ENCODE measurements around the gene NOP16.

DNA sequence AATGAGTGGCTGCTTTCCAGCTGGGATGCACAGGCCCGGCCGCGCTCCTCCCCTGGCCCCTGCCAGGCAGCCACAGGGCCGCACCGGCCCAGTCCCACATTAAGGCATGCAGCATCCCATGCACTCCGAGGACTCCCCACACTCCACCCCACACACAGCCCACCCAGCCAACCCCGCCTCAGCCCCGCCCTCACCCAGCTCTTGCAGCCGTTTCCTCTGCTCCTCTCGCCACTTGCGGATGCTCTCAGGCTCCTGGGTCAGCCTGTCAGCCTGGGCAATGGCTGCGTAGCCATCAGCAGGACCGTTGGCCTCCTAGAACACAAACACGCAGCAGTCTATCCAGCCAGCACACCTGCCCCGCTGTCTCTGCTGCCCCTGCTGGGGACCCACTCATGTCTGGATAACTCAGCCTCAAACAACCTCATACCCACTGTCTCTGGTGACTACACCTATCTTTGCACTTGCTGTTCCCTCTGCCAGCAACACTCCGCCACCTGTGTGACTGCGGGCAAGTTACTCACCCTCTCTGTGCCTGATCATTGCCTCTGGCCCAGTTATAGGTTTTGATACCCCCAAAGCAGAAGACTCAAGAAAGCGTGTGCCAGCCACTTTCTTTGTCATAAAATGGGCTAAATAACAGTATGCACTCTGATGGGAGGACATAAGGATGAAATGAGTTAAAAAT, 9.5 kb upstream of the NOP16 start:
- TF ChIP-seq, protein P1, sequence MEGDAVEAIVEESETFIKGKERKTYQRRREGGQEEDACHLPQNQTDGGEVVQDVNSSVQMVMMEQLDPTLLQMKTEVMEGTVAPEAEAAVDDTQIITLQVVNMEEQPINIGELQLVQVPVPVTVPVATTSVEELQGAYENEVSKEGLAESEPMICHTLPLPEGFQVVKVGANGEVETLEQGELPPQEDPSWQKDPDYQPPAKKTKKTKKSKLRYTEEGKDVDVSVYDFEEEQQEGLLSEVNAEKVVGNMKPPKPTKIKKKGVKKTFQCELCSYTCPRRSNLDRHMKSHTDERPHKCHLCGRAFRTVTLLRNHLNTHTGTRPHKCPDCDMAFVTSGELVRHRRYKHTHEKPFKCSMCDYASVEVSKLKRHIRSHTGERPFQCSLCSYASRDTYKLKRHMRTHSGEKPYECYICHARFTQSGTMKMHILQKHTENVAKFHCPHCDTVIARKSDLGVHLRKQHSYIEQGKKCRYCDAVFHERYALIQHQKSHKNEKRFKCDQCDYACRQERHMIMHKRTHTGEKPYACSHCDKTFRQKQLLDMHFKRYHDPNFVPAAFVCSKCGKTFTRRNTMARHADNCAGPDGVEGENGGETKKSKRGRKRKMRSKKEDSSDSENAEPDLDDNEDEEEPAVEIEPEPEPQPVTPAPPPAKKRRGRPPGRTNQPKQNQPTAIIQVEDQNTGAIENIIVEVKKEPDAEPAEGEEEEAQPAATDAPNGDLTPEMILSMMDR (IDR thresholded peaks at IDR 0.05): no peak
- no peak for TF ChIP-seq POLR2A (IDR thresholded peaks at IDR 0.05)

All from Peyer's patch (tissue), 4 donors.